ENCODE data around the gene UHMK1. TPM values are rescaled to one million over a fixed set of nuclear protein-coding genes. Genes with fewer than 3 reads are reported as not detected.
A peak's percentile ranks its signal among the peaks of the same experiment; 100 is the strongest.

Gene UHMK1
- total and polyA plus RNA-seq, 2 donors (not counting 1 experiment from before 2014, with no cell fraction given), result 39.1 to 79.1 TPM

DNA sequence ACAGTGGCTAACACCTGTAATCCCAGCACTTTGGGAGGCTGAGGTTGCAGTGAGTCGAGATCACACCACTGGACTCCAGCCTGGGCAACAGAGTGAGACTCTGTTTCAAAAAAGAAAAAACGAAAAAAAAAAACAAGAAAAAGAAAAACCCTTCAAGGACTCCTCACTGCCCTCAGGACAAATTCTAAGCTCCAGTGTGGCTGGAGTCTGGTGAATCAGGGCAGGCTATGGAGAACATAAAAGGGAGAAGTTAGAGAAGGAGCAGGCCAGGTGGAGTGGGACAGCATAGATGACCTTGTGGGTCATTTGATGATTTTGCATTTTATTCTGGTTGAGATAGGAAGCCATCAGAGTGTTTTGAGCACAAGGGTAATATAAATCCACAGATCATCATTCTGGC, 51.4 kb downstream of the UHMK1 start:
- H2AFZ ChIP-seq (ENCODE audit: low read length), result no peak overlapping the region

DNA sequence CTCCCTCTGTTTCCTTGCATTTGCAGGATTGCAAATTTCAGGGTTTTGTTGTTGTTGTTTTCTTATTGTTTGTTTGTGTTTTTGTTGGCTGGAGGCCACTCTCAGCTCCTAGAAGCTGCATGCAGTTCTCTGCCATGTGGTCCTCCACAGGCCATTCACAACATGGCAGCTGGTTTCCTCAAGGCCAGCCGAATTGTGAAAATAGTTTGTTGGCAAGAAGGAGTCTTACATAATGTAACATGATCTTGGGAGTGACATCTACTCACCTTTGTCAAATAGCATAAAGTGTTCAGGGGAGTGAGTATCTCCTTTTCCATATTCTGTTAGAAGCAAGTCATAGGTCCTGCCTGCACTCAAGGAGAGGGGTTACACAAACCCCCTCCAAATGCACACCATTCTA, 53.3 kb downstream of the UHMK1 start:
- Histone ChIP-seq H4K20me1 (ENCODE audit: control insufficient read depth, extremely low read depth, insufficient read depth, low read length) (no peaks in the 10 kb centered on the region), H3K36me3 (ENCODE audit: control insufficient read depth, insufficient read depth, low read length) (no peaks in the 10 kb centered on the region), H2AFZ (ENCODE audit: low read length) (no peak overlapping the region), H3K4me1 (ENCODE audit: control insufficient read depth, extremely low read depth, insufficient read depth, low read length) (peaks cover 2% of the 10 kb centered on the region), H3K9me3 (ENCODE audit: control insufficient read depth, insufficient read depth, low read depth, low read length) (no peaks in the 10 kb centered on the region), H3K4me2 (ENCODE audit: extremely low read depth, insufficient read depth, low read length) (no peak overlapping the region), H3K9ac (ENCODE audit: insufficient read depth, low read length) (no peak overlapping the region), H3K4me3 (replicated peaks in 1 of 4; ENCODE audit: control extremely low read depth in 1 of 4, insufficient read depth in 1 of 4, low read depth in 3 of 4, low read length in 4 of 4) (no peak overlapping the region), H3K79me2 (ENCODE audit: control insufficient read depth, insufficient read depth, low read length) (no peaks in the 10 kb centered on the region), H3K27ac (ENCODE audit: insufficient read depth, low read length) (no peak overlapping the region), H3K27me3 (ENCODE audit: control insufficient read depth, insufficient read depth, low read length) (no peaks in the 10 kb centered on the region)
- TF ChIP-seq CTCF (conservative IDR thresholded peaks at IDR 0.05 in 1 of 2, IDR thresholded peaks at IDR 0.05 in 1 of 2; ENCODE audit: low read depth in 1 of 2, low read length in 2 of 2), result no peak
- TF ChIP-seq EZH2 (IDR thresholded peaks at IDR 0.05; ENCODE audit: low read length, missing control alignments), result no peak
- no peak for DNase-seq (ENCODE audit: low read depth in 2 of 2)

More for the DNA sequence above, 51.4 kb downstream of the UHMK1 start:
- H3K4me3 ChIP-seq (replicated peaks in 1 of 4; ENCODE audit: control extremely low read depth in 1 of 4, insufficient read depth in 1 of 4, low read depth in 3 of 4, low read length in 4 of 4), result no peak overlapping the region
- no peaks in the 10 kb centered on the region for H3K36me3 ChIP-seq (ENCODE audit: control insufficient read depth, insufficient read depth, low read length)
- no peak overlapping the region for H3K9ac ChIP-seq (ENCODE audit: insufficient read depth, low read length)
- no peaks in the 10 kb centered on the region for H3K27me3 ChIP-seq (ENCODE audit: control insufficient read depth, insufficient read depth, low read length)
- no peak for TF ChIP-seq EZH2 (IDR thresholded peaks at IDR 0.05; ENCODE audit: low read length, missing control alignments)
- no peak for TF ChIP-seq CTCF (conservative IDR thresholded peaks at IDR 0.05 in 1 of 2, IDR thresholded peaks at IDR 0.05 in 1 of 2; ENCODE audit: low read depth in 1 of 2, low read length in 2 of 2)
- H3K27ac ChIP-seq (ENCODE audit: insufficient read depth, low read length), result no peak overlapping the region
- H3K9me3 ChIP-seq (ENCODE audit: control insufficient read depth, insufficient read depth, low read depth, low read length), result no peaks in the 10 kb centered on the region
- H3K4me2 ChIP-seq (ENCODE audit: extremely low read depth, insufficient read depth, low read length), result no peak overlapping the region
- no peaks in the 10 kb centered on the region for H3K79me2 ChIP-seq (ENCODE audit: control insufficient read depth, insufficient read depth, low read length)
- DNase-seq (ENCODE audit: low read depth in 2 of 2), result no peak
- no peaks in the 10 kb centered on the region for H3K4me1 ChIP-seq (ENCODE audit: control insufficient read depth, extremely low read depth, insufficient read depth, low read length)
- no peaks in the 10 kb centered on the region for H4K20me1 ChIP-seq (ENCODE audit: control insufficient read depth, extremely low read depth, insufficient read depth, low read length)

DNA sequence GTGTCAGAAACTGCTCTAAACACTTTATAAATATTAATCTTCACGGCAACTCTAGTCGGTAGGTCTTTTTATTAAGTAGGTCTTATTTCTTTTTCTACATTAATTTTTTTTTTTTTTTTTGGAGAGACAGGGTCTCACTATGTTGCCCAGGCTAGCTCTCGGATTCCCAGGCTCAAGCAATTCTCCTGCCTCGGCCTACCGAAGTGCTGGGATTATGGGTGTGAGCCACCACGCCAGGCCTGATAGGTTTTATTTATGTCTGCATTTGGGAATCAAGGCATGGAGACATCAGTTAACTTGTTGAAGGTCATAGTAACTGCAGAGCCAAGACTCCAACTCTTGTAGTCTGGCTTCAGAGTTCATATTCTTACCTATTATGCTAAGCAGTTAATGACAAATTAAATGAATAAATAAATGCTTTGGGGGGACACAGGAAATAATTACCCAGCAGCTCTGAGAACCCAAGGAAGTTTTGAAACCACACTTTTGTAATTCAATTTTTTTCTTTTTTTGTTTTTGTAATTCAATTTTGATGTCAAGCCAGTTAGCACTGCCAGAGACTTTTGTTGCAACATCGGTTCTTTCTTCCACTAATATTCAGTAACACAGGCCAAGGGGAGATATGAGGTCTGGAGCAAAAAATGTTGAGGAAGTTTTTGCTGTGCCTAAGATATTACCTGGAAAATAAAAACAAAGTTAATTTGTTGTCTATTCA, 54.5 kb downstream of the UHMK1 start:
- peak in 1 of 2 donors; percentile 63 for DNase-seq (ENCODE audit: low read depth in 2 of 2)
- no peaks in the 10 kb centered on the region for H3K79me2 ChIP-seq (ENCODE audit: control insufficient read depth, insufficient read depth, low read length)
- no peaks in the 10 kb centered on the region for H3K36me3 ChIP-seq (ENCODE audit: control insufficient read depth, insufficient read depth, low read length)
- no peak overlapping the region for H3K27ac ChIP-seq (ENCODE audit: insufficient read depth, low read length)
- H4K20me1 ChIP-seq (ENCODE audit: control insufficient read depth, extremely low read depth, insufficient read depth, low read length), result no peaks in the 10 kb centered on the region
- no peak overlapping the region for H3K4me3 ChIP-seq (replicated peaks in 1 of 4; ENCODE audit: control extremely low read depth in 1 of 4, insufficient read depth in 1 of 4, low read depth in 3 of 4, low read length in 4 of 4)
- no peak overlapping the region for H3K4me2 ChIP-seq (ENCODE audit: extremely low read depth, insufficient read depth, low read length)
- H2AFZ ChIP-seq (ENCODE audit: low read length), result no peak overlapping the region
- H3K27me3 ChIP-seq (ENCODE audit: control insufficient read depth, insufficient read depth, low read length), result no peaks in the 10 kb centered on the region
- no peak overlapping the region for H3K9ac ChIP-seq (ENCODE audit: insufficient read depth, low read length)
- H3K9me3 ChIP-seq (ENCODE audit: control insufficient read depth, insufficient read depth, low read depth, low read length), result no peaks in the 10 kb centered on the region
- TF ChIP-seq CTCF (conservative IDR thresholded peaks at IDR 0.05 in 1 of 2, IDR thresholded peaks at IDR 0.05 in 1 of 2; ENCODE audit: low read depth in 1 of 2, low read length in 2 of 2) (no peak), EZH2 (IDR thresholded peaks at IDR 0.05; ENCODE audit: low read length, missing control alignments) (no peak)
- peaks cover 2% of the 10 kb centered on the region for H3K4me1 ChIP-seq (ENCODE audit: control insufficient read depth, extremely low read depth, insufficient read depth, low read length)

Measured in fibroblast of lung (primary cell).